Activated naive CD8-positive, alpha-beta T cell treated with anti-CD3 and anti-CD28 coated beads, Interleukin-2, amount 10 ng/mL, durations not matched to agents 7 days and 5 days (primary cell): ENCODE results near the gene TUBG1. TPM values are rescaled to one million over a fixed set of nuclear protein-coding genes. Genes with fewer than 3 reads are reported as not detected.

Experiments
- ATAC-seq: fragments of 150-1000 bp; cut with Tn5 transposase; one replicate; pipeline ENCODE4 v1.10.0; 2021; ENCODE audit warnings: low read depth, moderate library complexity
- POLR2A ChIA-PET: fragments of 350-600 bp; sonication (Branson Sonifier 250); formaldehyde crosslinking; loops from one replicate; lab custom pipeline; 2021; ENCODE audit warnings: antibody characterized with exemption; lab: Charles Lee
- DNase-seq: peaks from one replicate; pipeline ENCODE4 v3.0.0; 2021
- H3K27ac Mint-ChIP-seq: one replicate; pipeline ENCODE4 v1.8.0; 2022; ENCODE audit warnings: mild to moderate bottlenecking, mixed read lengths
- H3K27me3 Mint-ChIP-seq: one replicate; pipeline ENCODE4 v1.8.0; 2022; ENCODE audit warnings: mild to moderate bottlenecking, moderate library complexity, mixed read lengths
- H3K36me3 Mint-ChIP-seq: one replicate; pipeline ENCODE4 v1.8.0; 2021; ENCODE audit warnings: mild to moderate bottlenecking, mixed read lengths
- H3K4me1 Mint-ChIP-seq: one replicate; pipeline ENCODE4 v1.8.0; 2021; ENCODE audit warnings: mixed read lengths
- H3K4me3 Mint-ChIP-seq: one replicate; pipeline ENCODE4 v1.8.0; 2022; ENCODE audit warnings: mild to moderate bottlenecking, moderate library complexity, mixed read lengths
- H3K9me3 Mint-ChIP-seq: one replicate; pipeline ENCODE4 v1.8.0; 2021; ENCODE audit warnings: mixed read lengths
- total RNA-seq, 2 experiments: library from RNA; stranded (reverse); gene quantifications; one replicate each; pipeline ENCODE4 v1.2.3, GENCODE V29; 2021

Gene TUBG1
- total RNA-seq, 2 experiments from 2014 or later = 55.6 to 57.6 TPM

DNA sequence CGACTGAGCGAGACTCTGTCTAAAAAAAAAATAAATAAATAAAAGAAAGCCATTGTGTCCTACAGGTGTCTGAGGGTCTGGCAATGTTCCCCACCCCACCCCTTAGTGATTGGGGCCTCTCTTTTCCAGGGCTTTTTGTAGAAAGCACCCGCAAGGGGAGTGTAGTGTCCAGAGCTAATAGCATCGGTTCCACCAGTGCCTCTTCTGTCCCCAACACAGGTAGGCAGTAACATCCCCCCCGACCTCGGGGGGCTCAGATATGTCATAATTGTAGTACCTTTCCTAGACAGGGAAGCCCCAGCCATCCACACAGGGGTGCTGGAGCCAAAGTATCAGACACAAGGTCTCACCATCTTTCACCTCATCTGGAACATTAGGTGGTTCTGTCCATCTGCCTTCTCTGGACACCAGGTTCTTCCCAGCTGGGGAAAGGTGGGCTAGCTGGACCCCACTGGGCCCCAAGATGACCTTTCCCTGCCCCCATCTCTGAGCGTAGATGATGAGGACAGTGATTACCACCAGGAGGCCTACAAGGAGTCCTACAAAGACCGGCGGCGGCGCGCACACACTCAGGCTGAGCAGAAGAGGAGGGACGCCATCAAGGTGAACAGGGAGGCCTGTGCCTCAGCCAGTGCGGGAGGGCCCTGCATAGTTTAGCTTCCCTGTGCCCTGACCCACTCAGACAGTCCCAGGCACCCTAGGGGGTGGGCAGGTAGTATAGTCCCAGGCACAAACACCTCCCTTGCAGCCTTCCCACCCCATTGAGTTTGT, 41.0 kb upstream of the TUBG1 start:
- peak overlapping the region; percentile 97 for H3K4me3 Mint-ChIP-seq
- peak overlapping the region; percentile 61 for H3K27ac Mint-ChIP-seq
- POLR2A ChIA-PET = interaction anchor here (0.8 to 6.2 kb wide), 8 partner anchors 9 to 111 kb away, joined by 3 to 56 read pairs (median 8); partner anchors contain the start of genes NAGLU and PSMC3IP
- DNase-seq (no peak), ATAC-seq (no peak)
- H3K36me3 Mint-ChIP-seq = peaks cover 22% of the 10 kb centered on the region
- no peaks in the 10 kb centered on the region for H3K9me3 Mint-ChIP-seq
- peaks cover 31% of the 10 kb centered on the region for H3K4me1 Mint-ChIP-seq
- H3K27me3 Mint-ChIP-seq = no peaks in the 10 kb centered on the region

- no peak for ATAC-seq
- peaks cover 34% of the 10 kb centered on the region for H3K4me1 Mint-ChIP-seq
- no peak overlapping the region for H3K4me3 Mint-ChIP-seq
- peaks cover 23% of the 10 kb centered on the region for H3K36me3 Mint-ChIP-seq
- H3K27me3 Mint-ChIP-seq = no peaks in the 10 kb centered on the region
- no peak for DNase-seq
- no peaks in the 10 kb centered on the region for H3K9me3 Mint-ChIP-seq
- POLR2A ChIA-PET = no interaction called here
- no peak overlapping the region for H3K27ac Mint-ChIP-seq
Observed at GRCh38 chr17:42571435-42572225, 37.9 kb upstream of the TUBG1 start.

DNA sequence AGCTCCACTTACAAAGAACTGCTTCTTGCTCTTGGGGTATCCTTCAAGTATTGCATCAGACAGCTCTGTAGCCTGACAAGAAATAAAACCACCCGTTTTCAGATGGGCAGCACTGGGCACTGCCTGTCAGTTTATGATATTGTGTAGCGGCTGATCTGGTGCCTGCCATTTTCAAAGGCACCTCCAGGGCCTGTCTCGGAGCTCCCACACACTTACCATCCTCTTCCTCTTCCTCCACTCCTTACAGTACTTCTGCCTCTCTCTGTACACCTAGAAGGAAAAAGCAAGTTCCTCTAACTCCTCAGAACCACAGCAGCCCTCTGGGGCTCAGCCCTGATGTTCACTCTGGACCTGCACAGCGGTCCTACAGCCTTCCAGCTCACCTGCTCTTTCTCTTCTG, 36.4 kb upstream of the TUBG1 start:
- Mint-ChIP-seq H3K9me3 (no peaks in the 10 kb centered on the region), H3K27me3 (no peaks in the 10 kb centered on the region), H3K27ac (no peak overlapping the region), H3K36me3 (peaks cover 21% of the 10 kb centered on the region), H3K4me3 (no peak overlapping the region), H3K4me1 (peaks cover 33% of the 10 kb centered on the region)
- POLR2A ChIA-PET = no interaction called here
- ATAC-seq = no peak
- DNase-seq = no peak

GRCh38 chr17:42574463-42574862, 35.0 kb upstream of the TUBG1 start:
- Mint-ChIP-seq H3K27ac (no peak overlapping the region), H3K36me3 (peaks cover 18% of the 10 kb centered on the region), H3K4me1 (peaks cover 31% of the 10 kb centered on the region), H3K27me3 (no peaks in the 10 kb centered on the region), H3K9me3 (no peaks in the 10 kb centered on the region), H3K4me3 (no peak overlapping the region)
- POLR2A ChIA-PET = no interaction called here
- ATAC-seq (no peak), DNase-seq (no peak)

DNA sequence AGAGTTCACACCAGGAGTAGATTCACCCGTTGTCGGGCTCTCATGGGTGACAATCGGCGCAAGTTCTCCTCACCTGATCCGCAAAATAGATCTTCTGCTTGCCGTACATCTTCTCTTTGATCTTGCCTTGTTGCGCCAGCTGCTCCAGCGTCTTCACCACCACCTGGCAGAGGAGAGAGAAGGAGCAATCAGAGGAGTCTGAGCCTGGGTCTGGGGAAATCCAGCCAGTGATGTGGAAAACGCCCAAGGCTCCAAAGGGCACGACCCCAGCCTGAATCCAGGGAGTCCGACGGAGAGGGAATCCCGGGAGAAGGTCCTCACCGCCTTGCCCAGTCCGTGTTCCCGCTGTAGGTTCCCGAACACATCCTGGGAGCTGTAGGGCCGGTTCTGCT, 32.3 kb upstream of the TUBG1 start:
- peaks cover 26% of the 10 kb centered on the region for H3K4me1 Mint-ChIP-seq
- H3K36me3 Mint-ChIP-seq = peaks cover 19% of the 10 kb centered on the region
- H3K27ac Mint-ChIP-seq = peak overlapping the region; percentile 78
- DNase-seq (no peak), ATAC-seq (no peak)
- H3K27me3 Mint-ChIP-seq = no peaks in the 10 kb centered on the region
- H3K4me3 Mint-ChIP-seq = peak overlapping the region; percentile 97
- POLR2A ChIA-PET = interaction anchor here (1.3 to 3.6 kb wide), 10 partner anchors 10 to 201 kb away, joined by 3 to 56 read pairs (median 6); partner anchors contain the start of genes CCR10, COASY, MLX and NAGLU
- no peaks in the 10 kb centered on the region for H3K9me3 Mint-ChIP-seq

GRCh38 chr17:42577532-42578281, 31.8 kb upstream of the TUBG1 start, which contains the start of gene PSMC3IP:
Gene PSMC3IP, minus strand, starts transcription at chr17:42577729. Its CDS starts 43 bp downstream, at chr17:42577686.
- Mint-ChIP-seq H3K9me3 (no peaks in the 10 kb centered on the region), H3K36me3 (peaks cover 19% of the 10 kb centered on the region), H3K4me1 (peaks cover 26% of the 10 kb centered on the region), H3K4me3 (peak within 1 kb of the TSS; percentile 97), H3K27me3 (no peaks in the 10 kb centered on the region), H3K27ac (peak within 1 kb of the TSS; percentile 95)
- ATAC-seq (peak; percentile 88), DNase-seq (peak; percentile 92)
- POLR2A ChIA-PET = interaction anchor here (0.9 to 3.6 kb wide), 18 partner anchors 11 to 247 kb away, joined by 3 to 56 read pairs (median 6); partner anchors contain the start of genes BECN1, CCR10, COASY and MLX

DNA sequence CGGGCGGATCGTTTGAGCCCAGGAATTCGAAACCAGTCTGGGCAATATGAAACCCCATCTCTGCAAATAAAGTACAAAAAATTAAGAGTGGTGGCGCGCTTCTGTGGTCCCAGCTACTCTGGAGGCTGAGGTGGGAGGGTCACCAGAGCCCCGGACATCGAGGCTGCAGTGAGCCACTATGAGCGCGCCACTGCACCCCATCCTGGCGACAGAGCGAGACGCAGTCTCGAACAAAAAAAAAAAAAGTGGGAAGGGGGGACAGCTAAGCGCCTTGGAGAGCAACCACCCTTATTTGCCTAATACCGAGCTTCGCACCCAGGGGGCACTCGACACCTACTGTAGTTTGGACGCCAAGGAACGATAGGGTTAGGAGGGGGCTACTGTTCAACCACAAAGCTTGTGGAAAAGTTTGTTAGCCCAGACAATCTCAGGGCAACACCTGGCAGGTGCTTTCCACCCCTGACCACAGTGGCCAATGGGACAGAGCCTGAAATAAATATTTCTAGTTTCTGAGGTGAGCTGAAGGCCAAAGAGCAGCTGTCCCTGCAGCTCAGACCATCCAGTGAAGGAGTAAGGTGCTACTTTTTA, 31.1 kb upstream of the TUBG1 start:
- H3K4me1 Mint-ChIP-seq = peaks cover 24% of the 10 kb centered on the region
- H3K4me3 Mint-ChIP-seq = peak overlapping the region; percentile 97
- POLR2A ChIA-PET = interaction anchor here (0.5 to 3.6 kb wide), 19 partner anchors 11 to 1465 kb away, joined by 3 to 56 read pairs (median 5); partner anchors contain the start of genes BECN1, CCR10, COASY and MLX
- H3K27ac Mint-ChIP-seq = peak overlapping the region; percentile 95
- ATAC-seq = peak; percentile 46
- DNase-seq = peak; percentile 78
- H3K36me3 Mint-ChIP-seq = peaks cover 21% of the 10 kb centered on the region
- no peaks in the 10 kb centered on the region for H3K9me3 Mint-ChIP-seq
- no peaks in the 10 kb centered on the region for H3K27me3 Mint-ChIP-seq

- ATAC-seq = no peak
- Mint-ChIP-seq H3K27ac (peak overlapping the region; percentile 3), H3K4me1 (peaks cover 15% of the 10 kb centered on the region), H3K4me3 (peak overlapping the region; percentile 2), H3K36me3 (peaks cover 15% of the 10 kb centered on the region), H3K9me3 (no peaks in the 10 kb centered on the region), H3K27me3 (no peaks in the 10 kb centered on the region)
- no peak for DNase-seq
- POLR2A ChIA-PET = interaction anchor here (1.0 to 1.3 kb wide), 2 partner anchors 29 to 32 kb away, joined by 4 read pairs; partner anchors contain the start of genes RETREG3 and TUBG1
Observed at GRCh38 chr17:42579794-42580551, 29.5 kb upstream of the TUBG1 start.

DNA sequence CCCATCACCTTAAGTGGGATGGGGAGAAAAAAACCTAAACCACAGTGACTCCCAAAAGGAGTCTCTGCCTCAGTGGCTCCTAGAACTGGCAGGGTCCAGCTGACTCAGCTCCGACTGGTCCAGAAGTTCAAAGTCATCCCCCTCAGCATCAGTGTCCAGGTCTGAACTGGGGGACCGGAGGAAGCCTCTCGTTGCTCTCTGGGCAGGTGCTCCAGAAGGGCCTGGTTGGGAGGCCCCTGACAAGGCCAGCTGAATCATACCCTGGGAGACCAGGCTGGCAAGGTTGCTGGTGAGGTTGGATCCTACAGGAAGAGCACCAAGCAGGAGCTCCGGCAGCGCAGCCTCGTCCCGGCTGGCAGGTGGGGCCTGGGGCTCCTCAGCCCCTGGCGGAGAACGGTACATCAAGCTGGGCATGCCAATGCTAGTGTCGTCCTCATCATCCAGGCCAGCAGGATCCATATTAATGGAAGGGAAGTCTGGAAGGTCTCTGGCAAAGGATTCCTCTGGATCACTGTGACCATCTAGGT, 27.7 kb upstream of the TUBG1 start:
- no peaks in the 10 kb centered on the region for H3K9me3 Mint-ChIP-seq
- POLR2A ChIA-PET = interaction anchor here (0.7 kb wide), 1 partner anchor 27 kb away, joined by 3 read pairs; no protein-coding TSS in a partner anchor
- H3K36me3 Mint-ChIP-seq = peaks cover 13% of the 10 kb centered on the region
- DNase-seq = no peak
- H3K4me3 Mint-ChIP-seq = no peak overlapping the region
- H3K27me3 Mint-ChIP-seq = no peaks in the 10 kb centered on the region
- peaks cover 6% of the 10 kb centered on the region for H3K4me1 Mint-ChIP-seq
- ATAC-seq = no peak
- no peak overlapping the region for H3K27ac Mint-ChIP-seq

DNA sequence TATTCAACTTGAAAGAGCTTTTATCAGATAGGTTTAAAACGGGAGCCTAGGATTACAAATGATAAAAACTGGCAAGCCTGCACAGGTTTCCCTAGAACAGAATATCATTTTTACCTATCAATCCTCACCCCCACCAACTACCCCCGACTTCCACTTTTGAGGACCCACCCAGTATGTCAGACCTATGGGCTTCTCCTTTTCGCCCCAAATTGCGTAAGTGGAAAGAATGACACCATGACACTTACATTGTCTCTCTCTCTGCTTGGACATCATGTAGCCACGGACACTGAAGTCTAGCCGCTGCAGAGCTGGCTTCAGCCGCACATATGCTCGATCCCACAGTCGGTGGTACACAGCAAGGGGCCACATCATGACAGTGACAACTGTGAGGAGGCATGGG, 24.6 kb upstream of the TUBG1 start:
- no peak for ATAC-seq
- Mint-ChIP-seq H3K27me3 (no peaks in the 10 kb centered on the region), H3K36me3 (peaks cover 19% of the 10 kb centered on the region), H3K9me3 (no peaks in the 10 kb centered on the region), H3K4me1 (no peaks in the 10 kb centered on the region), H3K4me3 (no peak overlapping the region), H3K27ac (no peak overlapping the region)
- DNase-seq = no peak
- POLR2A ChIA-PET = no interaction called here

DNA sequence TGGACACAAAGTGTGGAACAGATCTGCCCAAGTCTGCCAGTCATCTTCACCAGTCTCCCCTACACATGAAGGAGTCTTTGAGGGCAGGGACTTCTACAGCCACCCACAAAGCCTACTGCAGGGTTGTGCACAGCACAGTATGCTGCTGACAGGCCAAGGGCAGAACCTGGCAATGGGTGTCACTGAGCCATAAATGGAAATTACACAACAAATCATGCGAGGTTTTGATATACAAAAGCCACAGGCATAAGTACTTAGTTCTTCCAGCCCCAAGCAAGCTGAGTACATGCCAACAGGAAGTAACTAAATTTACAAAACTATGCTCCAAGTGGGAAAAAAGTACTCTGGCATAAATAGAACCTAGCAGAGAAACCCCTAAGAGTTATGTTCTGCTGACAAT, 24.1 kb upstream of the TUBG1 start:
- Mint-ChIP-seq H3K27ac (no peak overlapping the region), H3K9me3 (no peaks in the 10 kb centered on the region), H3K4me1 (peaks cover 2% of the 10 kb centered on the region), H3K27me3 (no peaks in the 10 kb centered on the region), H3K36me3 (peaks cover 19% of the 10 kb centered on the region), H3K4me3 (no peak overlapping the region)
- POLR2A ChIA-PET = no interaction called here
- DNase-seq (no peak), ATAC-seq (no peak)
